GM12801 (cell line): ENCODE results near the gene PPP2R3A.

Source experiments
- TF ChIP-seq, protein P1 (sequence below): IDR thresholded peaks from one replicate; pipeline ENCODE4 v1.5.1; 2011; ENCODE audit warnings: control low read depth; ENCODE audit not compliant: insufficient read length; ENCODE audit errors: extremely low read depth

The PPP2R3A gene

DNA sequence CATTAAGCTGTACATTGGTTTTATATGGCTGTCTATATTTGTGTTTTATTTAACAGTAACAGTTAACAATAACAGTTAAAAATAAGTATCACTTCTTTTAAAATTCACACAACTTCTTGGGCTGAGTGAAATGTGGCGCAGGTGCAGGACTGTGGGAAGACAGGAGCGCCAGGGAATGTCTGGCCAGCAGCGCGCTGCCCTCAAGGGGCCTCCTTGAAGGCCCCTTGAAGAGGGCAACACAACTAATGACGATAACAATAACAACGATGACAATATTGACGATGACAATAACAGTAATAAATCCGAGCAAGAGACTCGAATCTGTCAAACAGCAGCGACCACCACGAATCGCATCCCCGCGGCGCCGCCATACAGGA is 411 bp upstream of the PPP2R3A start:
- TF ChIP-seq, protein P1, sequence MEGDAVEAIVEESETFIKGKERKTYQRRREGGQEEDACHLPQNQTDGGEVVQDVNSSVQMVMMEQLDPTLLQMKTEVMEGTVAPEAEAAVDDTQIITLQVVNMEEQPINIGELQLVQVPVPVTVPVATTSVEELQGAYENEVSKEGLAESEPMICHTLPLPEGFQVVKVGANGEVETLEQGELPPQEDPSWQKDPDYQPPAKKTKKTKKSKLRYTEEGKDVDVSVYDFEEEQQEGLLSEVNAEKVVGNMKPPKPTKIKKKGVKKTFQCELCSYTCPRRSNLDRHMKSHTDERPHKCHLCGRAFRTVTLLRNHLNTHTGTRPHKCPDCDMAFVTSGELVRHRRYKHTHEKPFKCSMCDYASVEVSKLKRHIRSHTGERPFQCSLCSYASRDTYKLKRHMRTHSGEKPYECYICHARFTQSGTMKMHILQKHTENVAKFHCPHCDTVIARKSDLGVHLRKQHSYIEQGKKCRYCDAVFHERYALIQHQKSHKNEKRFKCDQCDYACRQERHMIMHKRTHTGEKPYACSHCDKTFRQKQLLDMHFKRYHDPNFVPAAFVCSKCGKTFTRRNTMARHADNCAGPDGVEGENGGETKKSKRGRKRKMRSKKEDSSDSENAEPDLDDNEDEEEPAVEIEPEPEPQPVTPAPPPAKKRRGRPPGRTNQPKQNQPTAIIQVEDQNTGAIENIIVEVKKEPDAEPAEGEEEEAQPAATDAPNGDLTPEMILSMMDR, result no peak

DNA sequence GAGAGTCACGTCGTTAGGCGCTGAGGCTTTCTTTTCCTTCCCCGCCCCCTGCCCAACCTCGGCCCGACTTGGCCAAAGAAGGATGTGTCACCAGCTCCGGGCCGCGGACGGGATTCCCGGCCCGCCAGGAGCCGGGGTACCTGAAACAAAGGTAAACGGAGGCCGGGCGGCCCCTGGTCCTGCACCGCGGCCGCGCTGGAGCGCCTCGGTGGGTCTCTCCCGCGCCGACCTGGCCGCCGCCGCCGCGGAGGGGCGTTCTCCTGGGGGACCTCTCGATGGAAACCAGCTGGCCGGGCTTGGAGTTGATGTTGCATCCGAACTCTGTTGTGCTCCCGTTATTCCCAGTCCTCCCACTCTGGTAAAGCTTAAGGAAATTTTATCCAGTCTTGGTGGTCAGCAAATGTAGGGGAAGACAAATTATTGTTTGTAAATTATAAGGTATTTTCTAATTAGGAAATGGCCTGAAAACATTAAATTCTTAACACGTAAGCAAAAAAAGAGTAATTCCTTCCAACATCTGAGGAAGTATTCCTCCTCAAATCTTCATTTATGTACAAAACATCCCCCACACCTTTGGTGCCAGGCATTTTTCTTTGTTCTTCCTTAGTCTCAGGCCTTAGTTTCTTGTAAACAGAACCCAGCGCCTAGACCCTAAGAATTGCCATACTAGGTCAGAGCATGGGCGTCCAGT is 888 bp downstream of the PPP2R3A start:
- TF ChIP-seq, protein P1, result no peak

DNA sequence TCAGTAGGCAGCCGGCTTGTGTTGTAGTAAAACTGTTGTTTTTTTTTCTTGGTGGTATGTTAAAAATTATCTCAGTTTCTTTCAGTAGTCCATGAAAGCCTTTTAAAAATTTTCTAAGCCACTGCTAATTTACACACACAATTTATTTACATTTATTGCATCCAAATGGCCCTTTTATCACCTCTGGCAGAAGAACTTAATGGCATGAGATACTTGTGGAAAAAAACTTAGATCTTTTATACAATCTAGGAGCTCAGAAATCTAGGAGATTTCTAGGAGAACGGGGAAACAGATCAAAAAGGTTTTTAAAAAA is 1.4 kb downstream of the PPP2R3A start:
- TF ChIP-seq, protein P1, result no peak

DNA sequence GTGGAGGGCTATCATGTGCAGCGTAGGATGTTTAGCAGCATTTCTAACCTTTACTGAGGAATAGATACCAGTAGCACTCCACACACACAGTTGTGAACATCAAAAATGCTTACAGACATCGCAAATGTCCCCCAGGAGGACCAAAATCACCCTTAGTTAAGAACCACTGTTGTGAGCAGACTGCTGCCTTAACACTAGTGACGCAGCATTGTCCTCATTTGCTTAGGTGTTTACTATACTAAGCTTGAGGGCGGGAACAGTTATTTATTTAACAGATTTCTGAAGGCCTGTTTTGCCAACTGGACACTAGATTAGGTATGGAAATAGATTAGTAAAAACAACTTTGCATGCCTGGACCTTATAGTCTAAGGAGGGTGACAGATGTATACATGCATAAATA is 2.3 kb downstream of the PPP2R3A start:
- TF ChIP-seq, protein P1, result no peak

DNA sequence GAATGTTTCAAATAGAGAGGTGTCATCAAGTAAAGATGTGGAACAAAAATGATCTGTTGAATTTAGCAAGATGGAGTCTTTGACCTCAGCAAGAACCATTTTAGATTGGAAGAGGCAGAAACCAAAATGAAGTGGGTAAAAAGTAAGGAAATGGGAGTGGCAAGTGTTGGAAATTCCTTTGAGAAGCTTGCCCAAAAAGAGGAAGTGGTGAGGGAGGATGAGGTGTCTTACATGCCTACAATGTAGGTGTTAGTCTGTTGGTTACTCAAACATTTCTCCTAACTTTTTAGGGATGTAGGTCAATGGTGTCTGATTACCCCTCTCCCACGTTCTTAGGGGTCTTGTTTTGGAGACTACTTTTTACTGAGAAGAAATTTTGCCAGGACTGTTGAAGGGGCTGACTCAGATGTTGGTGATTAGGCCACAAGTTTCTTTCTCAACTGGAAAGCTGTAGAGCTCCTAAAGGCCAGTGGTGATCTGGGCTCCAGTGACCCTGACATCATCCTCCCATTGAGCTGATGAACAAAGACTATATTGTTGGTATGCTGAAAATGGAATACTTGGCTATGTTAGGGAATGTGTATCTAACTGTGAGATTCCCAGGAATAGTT is 5.1 kb downstream of the PPP2R3A start:
- TF ChIP-seq, protein P1, result no peak

DNA sequence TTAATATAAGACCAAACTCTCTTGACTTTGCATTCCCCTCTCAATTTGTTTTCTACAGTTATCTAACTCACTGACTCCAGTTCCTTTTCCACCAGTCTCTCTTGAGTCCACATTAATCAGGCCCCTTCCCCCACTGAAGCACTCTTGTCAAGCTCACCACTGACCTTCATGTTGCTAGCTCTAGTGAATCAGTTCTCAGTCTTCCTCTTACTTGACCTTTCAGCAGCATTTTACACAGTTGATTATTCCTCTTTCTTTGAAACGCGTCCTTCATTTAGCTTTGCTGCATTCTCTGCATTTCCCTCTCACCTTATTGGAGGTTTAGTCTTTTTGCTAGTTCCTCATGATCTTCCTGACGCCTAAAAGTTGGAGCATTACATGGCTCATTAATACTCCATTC is 8.3 kb downstream of the PPP2R3A start:
- TF ChIP-seq, protein P1, result no peak

DNA sequence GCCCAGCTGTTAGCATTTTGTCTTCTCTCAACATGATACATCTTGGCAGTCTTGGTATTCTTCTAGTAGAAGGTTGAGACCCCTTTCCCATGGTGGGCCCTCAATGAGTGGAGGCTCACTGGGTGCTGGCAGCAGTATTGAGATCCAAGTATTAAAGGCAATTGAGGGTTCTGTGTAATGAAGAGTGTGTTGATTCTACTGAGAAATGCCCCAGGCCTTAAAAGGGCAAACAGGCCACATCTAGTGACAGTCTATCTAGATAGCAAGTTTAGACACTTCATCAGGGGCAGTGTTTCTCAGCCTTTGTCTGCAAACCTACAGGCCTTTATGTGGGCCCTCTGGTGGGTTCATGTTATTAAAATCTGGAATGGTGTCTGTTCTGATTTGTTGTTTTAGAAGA is 9.5 kb downstream of the PPP2R3A start:
- TF ChIP-seq, protein P1, result no peak
